IPS-15b (cell line): ENCODE data around the gene GADD45GIP1.

Source experiments
- H3K27me3 ChIP-seq: one replicate; pipeline ENCODE4 v1.6.1; 2013; ENCODE audit warnings: low read length; ENCODE audit not compliant: control insufficient read depth, insufficient read depth
- H3K36me3 ChIP-seq: one replicate; pipeline ENCODE4 v1.6.1; 2013; ENCODE audit warnings: low read length; ENCODE audit not compliant: control insufficient read depth, insufficient read depth
- H3K4me1 ChIP-seq: one replicate; pipeline ENCODE4 v1.6.1; 2013; ENCODE audit warnings: mild to moderate bottlenecking, low read length; ENCODE audit not compliant: control insufficient read depth, insufficient read depth
- H3K4me3 ChIP-seq: one replicate; pipeline ENCODE4 v1.5.1; 2013; ENCODE audit warnings: low read depth, low read length
- H3K9ac ChIP-seq: one replicate; pipeline ENCODE4 v1.6.1; 2013; ENCODE audit warnings: low read depth, mild to moderate bottlenecking, low read length
- H3K9me3 ChIP-seq: one replicate; pipeline ENCODE4 v1.6.1; 2013; ENCODE audit warnings: mild to moderate bottlenecking, low read length; ENCODE audit not compliant: control insufficient read depth, insufficient read depth

The GADD45GIP1 gene

GRCh38 chr19:12956446-12957388 is at the start of gene GADD45GIP1:
TSS of gene GADD45GIP1 (minus strand) at chr19:12957223. CDS start at chr19:12957212, 11 bp downstream.
- Histone ChIP-seq H3K9me3 (no peaks in the 10 kb centered on the region), H3K4me3 (peak within 1 kb of the TSS; percentile 99), H3K9ac (peak within 1 kb of the TSS; percentile 97), H3K36me3 (peaks cover 19% of the 10 kb centered on the region), H3K4me1 (peaks cover 3% of the 10 kb centered on the region), H3K27me3 (no peaks in the 10 kb centered on the region)

GRCh38 chr19:13005861-13006370 is 48.9 kb upstream of the GADD45GIP1 start:
- Histone ChIP-seq H3K9ac (no peak overlapping the region), H3K36me3 (no peaks in the 10 kb centered on the region), H3K27me3 (peaks cover 75% of the 10 kb centered on the region), H3K4me1 (no peaks in the 10 kb centered on the region), H3K4me3 (no peak overlapping the region), H3K9me3 (no peaks in the 10 kb centered on the region)

GRCh38 chr19:13005253-13005652 is 48.2 kb upstream of the GADD45GIP1 start:
- Histone ChIP-seq H3K9me3 (no peaks in the 10 kb centered on the region), H3K4me3 (no peak overlapping the region), H3K27me3 (peaks cover 73% of the 10 kb centered on the region), H3K4me1 (no peaks in the 10 kb centered on the region), H3K36me3 (no peaks in the 10 kb centered on the region), H3K9ac (no peak overlapping the region)

GRCh38 chr19:13004273-13004672 is 47.2 kb upstream of the GADD45GIP1 start:
- no peaks in the 10 kb centered on the region for H3K4me1 ChIP-seq

GRCh38 chr19:13003081-13003480 is 46.1 kb upstream of the GADD45GIP1 start:
- peaks cover 70% of the 10 kb centered on the region for H3K27me3 ChIP-seq
- H3K9me3 ChIP-seq = no peaks in the 10 kb centered on the region
- H3K9ac ChIP-seq = no peak overlapping the region
- no peaks in the 10 kb centered on the region for H3K4me1 ChIP-seq
- no peak overlapping the region for H3K4me3 ChIP-seq
- no peaks in the 10 kb centered on the region for H3K36me3 ChIP-seq

More at GRCh38 chr19:13004273-13004672, 47.2 kb upstream of the GADD45GIP1 start:
- no peaks in the 10 kb centered on the region for H3K36me3 ChIP-seq
- no peaks in the 10 kb centered on the region for H3K9me3 ChIP-seq
- H3K9ac ChIP-seq = no peak overlapping the region
- H3K4me3 ChIP-seq = no peak overlapping the region
- H3K27me3 ChIP-seq = peaks cover 73% of the 10 kb centered on the region

GRCh38 chr19:13002166-13002898 is 45.3 kb upstream of the GADD45GIP1 start:
- peaks cover 70% of the 10 kb centered on the region for H3K27me3 ChIP-seq
- H3K36me3 ChIP-seq = no peaks in the 10 kb centered on the region
- H3K4me3 ChIP-seq = no peak overlapping the region
- H3K4me1 ChIP-seq = no peaks in the 10 kb centered on the region
- H3K9ac ChIP-seq = no peak overlapping the region
- H3K9me3 ChIP-seq = no peaks in the 10 kb centered on the region

- peaks cover 76% of the 10 kb centered on the region for H3K27me3 ChIP-seq
- no peaks in the 10 kb centered on the region for H3K4me1 ChIP-seq
- no peaks in the 10 kb centered on the region for H3K36me3 ChIP-seq
- H3K4me3 ChIP-seq = no peak overlapping the region
- H3K9me3 ChIP-seq = no peaks in the 10 kb centered on the region
- no peak overlapping the region for H3K9ac ChIP-seq
Measured at GRCh38 chr19:13001502-13002165, 44.6 kb upstream of the GADD45GIP1 start.

- H3K4me3 ChIP-seq = no peak overlapping the region
- peaks cover 79% of the 10 kb centered on the region for H3K27me3 ChIP-seq
- no peak overlapping the region for H3K9ac ChIP-seq
- no peaks in the 10 kb centered on the region for H3K36me3 ChIP-seq
- no peaks in the 10 kb centered on the region for H3K9me3 ChIP-seq
- no peaks in the 10 kb centered on the region for H3K4me1 ChIP-seq
Measured at GRCh38 chr19:13001166-13001501, 44.1 kb upstream of the GADD45GIP1 start.

- H3K27me3 ChIP-seq = peaks cover 76% of the 10 kb centered on the region
- no peaks in the 10 kb centered on the region for H3K9me3 ChIP-seq
- no peak overlapping the region for H3K4me3 ChIP-seq
- no peak overlapping the region for H3K9ac ChIP-seq
- no peaks in the 10 kb centered on the region for H3K4me1 ChIP-seq
- no peaks in the 10 kb centered on the region for H3K36me3 ChIP-seq
Measured at GRCh38 chr19:12997967-12998940, 41.2 kb upstream of the GADD45GIP1 start.

GRCh38 chr19:12997179-12997966 is 40.4 kb upstream of the GADD45GIP1 start:
- Histone ChIP-seq H3K9me3 (no peaks in the 10 kb centered on the region), H3K27me3 (peaks cover 78% of the 10 kb centered on the region), H3K4me3 (peak overlapping the region; percentile 30), H3K36me3 (no peaks in the 10 kb centered on the region), H3K4me1 (no peaks in the 10 kb centered on the region), H3K9ac (no peak overlapping the region)
